OCI-LY7 (cell line): ENCODE results near the gene TMEM18.

ENCODE experiments used
- CTCF ChIP-seq: fragments of 200-600 bp; sonication (generic); conservative IDR thresholded peaks from 2 replicates; pipeline ENCODE4 v1.5.1; 2014; ENCODE audit warnings: mild to moderate bottlenecking, antibody characterized with exemption, low read length, moderate library complexity, mixed read lengths
- EZH2phosphoT487 ChIP-seq: fragments of 200-600 bp; sonication (generic); IDR thresholded peaks from 2 replicates; pipeline ENCODE4 v1.6.1; 2018; ENCODE audit warnings: low read depth, borderline replicate concordance, mild to moderate bottlenecking, mixed run types, antibody characterized with exemption, low read length, moderate library complexity, mixed read lengths

GRCh38 chr2:622357-622756, 54.8 kb downstream of the TMEM18 start:
- TF ChIP-seq CTCF (no peak), EZH2phosphoT487 (no peak)
